Suprapubic skin (tissue), 4 donors: ENCODE results near the gene RAB21. TPM values are rescaled to one million over a fixed set of nuclear protein-coding genes. Genes with fewer than 3 reads are reported as not detected.
"Not testable (repeated sequence)": the region's sequence is repeated elsewhere in the genome, so short reads cannot be mapped to it uniquely, and the experiment has no call there.

ENCODE experiments used
- DNase-seq, 2 donors: peaks; one replicate each; pipeline ENCODE4 v3.0.0-alpha.2; 2019; ENCODE audit warnings: low spot score in 2 of 2
- H3K27ac ChIP-seq: fragments of 200-600 bp; sonication (generic); one replicate; pipeline ENCODE4 v1.5.1; 2019
- H3K27me3 ChIP-seq: fragments of 200-600 bp; sonication (generic); one replicate; pipeline ENCODE4 v1.5.1; 2019
- H3K36me3 ChIP-seq: fragments of 200-600 bp; sonication (generic); one replicate; pipeline ENCODE4 v1.5.1; 2019
- H3K4me1 ChIP-seq: fragments of 200-600 bp; sonication (generic); one replicate; pipeline ENCODE4 v1.5.1; 2019
- H3K4me3 ChIP-seq: fragments of 200-600 bp; sonication (generic); one replicate; pipeline ENCODE4 v1.5.1; 2019; ENCODE audit warnings: mild to moderate bottlenecking
- H3K9me3 ChIP-seq: fragments of 200-600 bp; sonication (generic); one replicate; pipeline ENCODE4 v1.5.1; 2019
- EP300 ChIP-seq: sonication (generic); formaldehyde crosslinking; IDR thresholded peaks from one replicate; pipeline ENCODE4 v1.6.1; 2017; ENCODE audit warnings: antibody characterized with exemption
- POLR2A ChIP-seq, 2 donors: fragments of 450-650 bp; IDR thresholded peaks; one replicate each; pipeline ENCODE4 v1.6.1; 2017; ENCODE audit warnings: antibody characterized with exemption in 2 of 2, mild to moderate bottlenecking in 2 of 2, moderate library complexity in 2 of 2
- POLR2AphosphoS5 ChIP-seq, 3 donors: sonication (generic); formaldehyde crosslinking; IDR thresholded peaks; one replicate each; pipeline ENCODE4 v1.6.1; 2017; ENCODE audit warnings: antibody characterized with exemption in 3 of 3
- WGBS: methylation state at CpG from one replicate; pipeline ENCODE4 v1.1.5; 2018; 5-methylcytosine and 5-hydroxymethylcytosine counted together
- total RNA-seq, 4 donors: library from RNA; depleted of rRNA; stranded (reverse); fragments of >200 nt; gene quantifications; one replicate each; pipeline ENCODE4 v1.1.0, GENCODE V29; 2016
- TF ChIP-seq, protein P1 (sequence below), 2 donors: fragments of 200-600 bp in 1 of 2; fragments of 450-650 bp in 1 of 2; sonication (generic) in 1 of 2; IDR thresholded peaks; one replicate each; pipeline ENCODE4 v1.5.1; 2016 to 2019; ENCODE audit warnings: antibody characterized with exemption in 2 of 2, mild to moderate bottlenecking in 1 of 2, moderate library complexity in 1 of 2

Gene RAB21
- total RNA-seq, 4 donors from 2014 or later = 13.7 to 38.5 (median 32.2) TPM

DNA sequence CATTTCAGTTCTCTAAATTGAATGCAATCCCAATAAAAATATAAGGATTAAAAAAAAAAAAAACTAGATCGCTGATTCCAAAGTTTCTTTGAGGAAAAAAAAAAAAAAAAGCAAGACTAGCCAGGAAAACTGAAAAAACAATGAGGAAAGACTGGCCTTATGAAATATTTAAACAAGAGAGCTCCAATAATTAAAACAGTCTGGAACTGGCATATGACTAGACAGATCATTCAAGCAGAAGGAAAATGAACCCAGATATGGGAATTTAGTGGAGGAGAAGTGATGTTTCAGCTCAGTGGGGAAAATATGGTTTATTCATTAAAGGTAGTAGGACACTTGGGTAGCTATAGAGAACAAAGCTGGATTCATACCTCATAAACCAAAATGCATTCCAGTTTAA, 42.9 kb downstream of the RAB21 start:
- no peak for DNase-seq
- Histone ChIP-seq H3K4me3 (no peak overlapping the region), H3K4me1 (no peaks in the 10 kb centered on the region), H3K27ac (no peak overlapping the region), H3K9me3 (no peaks in the 10 kb centered on the region), H3K36me3 (no peaks in the 10 kb centered on the region), H3K27me3 (no peaks in the 10 kb centered on the region)
- TF ChIP-seq EP300 = no peak
- TF ChIP-seq, protein P1, sequence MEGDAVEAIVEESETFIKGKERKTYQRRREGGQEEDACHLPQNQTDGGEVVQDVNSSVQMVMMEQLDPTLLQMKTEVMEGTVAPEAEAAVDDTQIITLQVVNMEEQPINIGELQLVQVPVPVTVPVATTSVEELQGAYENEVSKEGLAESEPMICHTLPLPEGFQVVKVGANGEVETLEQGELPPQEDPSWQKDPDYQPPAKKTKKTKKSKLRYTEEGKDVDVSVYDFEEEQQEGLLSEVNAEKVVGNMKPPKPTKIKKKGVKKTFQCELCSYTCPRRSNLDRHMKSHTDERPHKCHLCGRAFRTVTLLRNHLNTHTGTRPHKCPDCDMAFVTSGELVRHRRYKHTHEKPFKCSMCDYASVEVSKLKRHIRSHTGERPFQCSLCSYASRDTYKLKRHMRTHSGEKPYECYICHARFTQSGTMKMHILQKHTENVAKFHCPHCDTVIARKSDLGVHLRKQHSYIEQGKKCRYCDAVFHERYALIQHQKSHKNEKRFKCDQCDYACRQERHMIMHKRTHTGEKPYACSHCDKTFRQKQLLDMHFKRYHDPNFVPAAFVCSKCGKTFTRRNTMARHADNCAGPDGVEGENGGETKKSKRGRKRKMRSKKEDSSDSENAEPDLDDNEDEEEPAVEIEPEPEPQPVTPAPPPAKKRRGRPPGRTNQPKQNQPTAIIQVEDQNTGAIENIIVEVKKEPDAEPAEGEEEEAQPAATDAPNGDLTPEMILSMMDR (IDR thresholded peaks at IDR 0.05) = no peak
- TF ChIP-seq POLR2A (IDR thresholded peaks at IDR 0.05) = no peak
- TF ChIP-seq POLR2AphosphoS5 (IDR thresholded peaks at IDR 0.05) = no peak
- 59% methylated on average over 1 of the region's 1 CpG for WGBS

DNA sequence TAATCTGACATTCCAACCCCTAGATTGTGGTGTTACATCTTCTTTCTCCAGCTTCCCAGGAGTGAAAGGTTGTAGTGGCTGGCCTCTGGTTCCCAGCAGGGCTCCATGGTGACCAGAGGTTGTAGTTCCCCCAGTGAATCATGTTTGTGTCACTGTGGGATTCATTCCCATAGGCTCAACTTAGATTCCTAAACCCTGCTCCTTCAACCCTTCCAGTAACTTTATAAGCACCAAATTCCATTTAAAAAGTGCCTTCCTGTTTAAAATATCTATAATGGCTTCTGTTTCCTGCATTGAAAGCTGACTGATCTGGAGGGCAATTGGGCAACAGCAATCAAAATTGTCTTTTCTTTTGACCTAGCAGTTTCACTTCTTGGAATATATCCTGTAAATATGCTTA, 44.4 kb downstream of the RAB21 start:
- TF ChIP-seq POLR2A (IDR thresholded peaks at IDR 0.05) (no peak), EP300 (no peak), POLR2AphosphoS5 (IDR thresholded peaks at IDR 0.05) (no peak)
- TF ChIP-seq, protein P1 (IDR thresholded peaks at IDR 0.05) = no peak
- peaks cover 1% of the 10 kb centered on the region for H3K27me3 ChIP-seq
- DNase-seq = no peak
- H3K9me3 ChIP-seq = no peaks in the 10 kb centered on the region
- H3K4me3 ChIP-seq = no peak overlapping the region
- no peak overlapping the region for H3K27ac ChIP-seq
- no peaks in the 10 kb centered on the region for H3K4me1 ChIP-seq
- no peaks in the 10 kb centered on the region for H3K36me3 ChIP-seq

DNA sequence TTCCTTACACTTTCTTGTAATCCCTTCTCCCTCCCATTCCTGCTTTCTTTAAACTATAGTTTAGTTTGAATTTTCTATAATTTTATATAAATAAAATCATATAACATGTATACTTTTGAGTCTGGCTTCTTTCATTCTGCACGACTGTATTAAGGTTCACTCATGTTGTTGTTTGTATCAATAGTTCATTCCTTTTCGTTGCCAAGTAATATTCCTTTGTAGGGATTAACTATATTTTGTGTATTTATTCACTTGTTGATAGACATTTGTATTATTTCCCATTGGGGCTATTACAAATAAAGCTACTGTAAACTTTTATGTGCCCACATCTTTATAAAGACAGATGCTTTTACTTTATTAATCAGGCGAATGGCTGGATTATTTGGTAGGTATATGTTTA, 45.5 kb downstream of the RAB21 start:
- WGBS = 93% methylated on average over 3 of the region's 3 CpGs
- no peak overlapping the region for H3K27ac ChIP-seq

DNA sequence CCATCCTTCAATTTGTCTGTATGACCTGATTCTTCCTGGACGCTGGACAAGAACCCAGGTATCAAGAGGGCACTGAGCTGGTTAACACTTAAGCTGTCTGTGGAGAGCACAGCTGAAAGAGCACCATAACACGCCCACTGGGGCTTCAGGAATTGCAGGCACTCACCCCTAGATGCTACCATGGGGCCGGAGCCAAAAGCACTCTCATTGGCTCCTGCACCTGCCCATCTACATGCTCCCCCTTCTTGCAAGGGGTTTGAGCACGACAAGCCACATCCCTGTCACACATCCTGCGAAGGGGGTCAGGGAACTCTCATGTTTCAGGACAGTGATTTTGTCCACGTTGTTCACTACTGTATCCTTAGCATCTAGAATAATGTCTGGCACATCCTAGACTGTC, 49.8 kb downstream of the RAB21 start:
- no peak for DNase-seq
- no peak overlapping the region for H3K4me3 ChIP-seq
- no peaks in the 10 kb centered on the region for H3K9me3 ChIP-seq
- H3K4me1 ChIP-seq = no peaks in the 10 kb centered on the region
- H3K27ac ChIP-seq = no peak overlapping the region
- peaks cover 8% of the 10 kb centered on the region for H3K27me3 ChIP-seq
- no peak for TF ChIP-seq POLR2AphosphoS5 (IDR thresholded peaks at IDR 0.05)
- TF ChIP-seq POLR2A (IDR thresholded peaks at IDR 0.05) = no peak
- TF ChIP-seq, protein P1 (IDR thresholded peaks at IDR 0.05) = no peak
- TF ChIP-seq EP300 = no peak
- WGBS = 59% methylated on average over 6 of the region's 6 CpGs
- H3K36me3 ChIP-seq = no peaks in the 10 kb centered on the region

More for the DNA sequence above, 45.5 kb downstream of the RAB21 start:
- no peak for DNase-seq
- no peaks in the 10 kb centered on the region for H3K9me3 ChIP-seq
- peaks cover 5% of the 10 kb centered on the region for H3K27me3 ChIP-seq
- no peak overlapping the region for H3K4me3 ChIP-seq
- H3K4me1 ChIP-seq = no peaks in the 10 kb centered on the region
- TF ChIP-seq, protein P1 (IDR thresholded peaks at IDR 0.05) = no peak
- no peak for TF ChIP-seq EP300
- no peak for TF ChIP-seq POLR2A (IDR thresholded peaks at IDR 0.05)
- TF ChIP-seq POLR2AphosphoS5 (IDR thresholded peaks at IDR 0.05) = no peak
- H3K36me3 ChIP-seq = no peaks in the 10 kb centered on the region

DNA sequence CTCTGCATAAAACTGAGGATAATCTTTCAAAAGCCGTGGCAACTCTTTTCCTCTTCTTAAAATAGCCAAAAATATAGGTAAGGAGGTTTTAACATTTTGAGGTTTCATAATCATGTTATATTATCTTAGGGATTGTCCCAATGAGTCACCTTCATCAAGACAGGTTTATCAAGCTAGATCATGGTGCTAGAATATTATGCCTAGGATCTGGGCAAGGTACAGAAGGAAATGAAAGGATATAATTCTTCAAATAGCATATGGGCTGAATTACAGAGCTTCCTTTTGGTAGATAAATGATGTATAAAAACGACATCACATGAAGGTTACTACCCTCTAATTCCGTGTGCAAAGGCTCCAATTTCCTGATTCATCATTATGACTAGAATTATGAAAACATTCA, 56.3 kb downstream of the RAB21 start:
- Histone ChIP-seq H3K27ac (no peak overlapping the region), H3K4me1 (no peaks in the 10 kb centered on the region), H3K36me3 (no peaks in the 10 kb centered on the region), H3K27me3 (peaks cover 4% of the 10 kb centered on the region), H3K9me3 (no peaks in the 10 kb centered on the region), H3K4me3 (no peak overlapping the region)
- no peak for DNase-seq
- TF ChIP-seq EP300 = no peak
- TF ChIP-seq, protein P1 (IDR thresholded peaks at IDR 0.05) = no peak
- TF ChIP-seq POLR2AphosphoS5 (IDR thresholded peaks at IDR 0.05) = no peak
- no peak for TF ChIP-seq POLR2A (IDR thresholded peaks at IDR 0.05)
- 30% methylated on average over 3 of the region's 3 CpGs for WGBS

DNA sequence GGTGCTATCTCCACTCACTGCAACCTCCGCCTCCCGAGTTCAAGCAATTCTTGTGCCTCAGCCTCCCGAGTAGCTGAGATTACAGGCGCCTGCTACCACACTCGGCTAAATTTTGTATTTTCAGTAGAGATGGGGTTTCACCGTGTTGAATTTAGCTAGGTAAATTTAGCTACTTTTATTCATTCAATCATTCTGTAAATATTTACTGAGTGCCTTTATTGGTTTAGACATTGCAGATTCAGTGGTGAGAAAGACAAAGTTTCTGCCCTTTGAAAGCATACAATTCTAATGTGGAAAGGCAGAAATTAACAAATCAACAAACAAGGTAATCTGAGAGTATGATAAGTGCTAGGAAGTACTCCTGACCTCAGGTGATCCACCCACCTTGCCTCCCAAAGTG, 60.6 kb downstream of the RAB21 start:
- H3K36me3 ChIP-seq, H3K27ac ChIP-seq, DNase-seq, H3K9me3 ChIP-seq, H3K27me3 ChIP-seq, H3K4me3 ChIP-seq, H3K4me1 ChIP-seq: not testable (repeated sequence)
- WGBS = 91% methylated on average over 6 of the region's 6 CpGs

DNA sequence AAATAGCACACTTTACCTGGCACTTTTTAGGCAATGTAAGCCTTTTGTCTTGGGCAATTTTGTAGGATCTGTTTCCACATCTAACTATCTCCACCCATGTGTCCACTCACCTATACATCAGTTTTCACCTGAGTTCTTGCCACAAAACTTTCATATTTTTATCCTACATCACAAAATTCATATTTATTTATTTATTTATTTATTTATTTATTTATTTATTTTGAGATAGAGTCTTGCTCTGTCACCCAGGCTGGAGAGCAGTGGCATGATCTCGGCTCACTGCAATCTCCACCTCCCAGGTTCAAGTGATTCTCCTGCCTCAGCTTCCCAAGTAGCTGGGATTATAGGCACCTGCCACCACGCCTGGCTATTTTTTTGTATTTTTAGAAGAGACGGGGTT, 67.4 kb downstream of the RAB21 start:
- 98% methylated on average over 3 of the region's 3 CpGs for WGBS
- H3K9me3 ChIP-seq, H3K36me3 ChIP-seq, H3K4me1 ChIP-seq, H3K27me3 ChIP-seq, H3K4me3 ChIP-seq, DNase-seq, H3K27ac ChIP-seq: not testable (repeated sequence)
